Measurements from ENCODE around the gene CPEB3. TPM values are rescaled to one million over a fixed set of nuclear protein-coding genes. Genes with fewer than 3 reads are reported as not detected.

The CPEB3 gene
- total and polyA plus RNA-seq, 9 of the 15 experiments (the other 6 are each of a cell fraction or from before 2014, with no cell fraction given): 0.15 to 1.2 (median 0.51) TPM

DNA sequence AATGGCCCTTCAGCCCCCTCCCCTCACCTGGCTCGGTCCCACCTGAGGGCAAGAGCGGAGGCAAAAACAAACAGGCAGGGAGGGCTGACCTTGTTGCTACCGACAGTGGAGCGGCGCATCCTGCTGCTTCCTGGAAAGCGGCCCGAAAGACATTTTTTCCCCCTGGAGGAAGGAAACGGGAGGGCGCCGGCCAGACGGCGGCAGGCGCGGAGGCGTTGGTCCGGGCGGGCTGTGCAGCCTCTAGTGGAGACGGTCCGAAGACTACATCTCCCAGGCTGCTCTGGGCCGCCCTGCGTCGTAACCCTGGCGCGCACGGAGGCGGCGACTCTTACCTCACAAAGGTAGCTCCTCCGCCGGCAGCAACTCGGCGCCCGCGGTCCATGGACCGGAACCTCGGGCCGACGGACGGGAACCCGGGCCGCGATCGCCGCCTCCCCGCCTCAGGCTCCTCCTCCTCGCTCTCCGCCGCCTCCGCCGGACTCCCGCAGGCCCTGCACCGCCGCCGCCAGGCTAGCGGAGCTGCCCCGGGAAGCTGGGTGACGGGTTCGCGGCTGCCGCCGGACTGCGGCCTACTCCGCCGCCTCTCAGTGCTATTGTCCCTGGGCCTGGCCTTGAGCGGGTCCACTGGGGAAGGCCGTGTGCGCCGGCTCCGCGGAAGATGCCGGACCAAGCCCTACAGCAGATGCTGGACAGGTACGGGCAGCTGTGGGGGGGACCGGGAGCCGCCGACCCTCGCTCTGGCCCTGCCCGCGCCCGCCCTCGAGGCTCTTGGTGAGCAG, at the start of gene CPEB3, which contains the start of gene MARCHF5 (continued):
- 0 out of 2 replicates have a peak, but pooled peaks have one; percentile 28 for TF ChIP-seq RBM14 (IDR thresholded peaks at IDR 0.05; ENCODE audit: borderline replicate concordance, insufficient read depth, low read depth, low read length)
- TF ChIP-seq, protein P1, sequence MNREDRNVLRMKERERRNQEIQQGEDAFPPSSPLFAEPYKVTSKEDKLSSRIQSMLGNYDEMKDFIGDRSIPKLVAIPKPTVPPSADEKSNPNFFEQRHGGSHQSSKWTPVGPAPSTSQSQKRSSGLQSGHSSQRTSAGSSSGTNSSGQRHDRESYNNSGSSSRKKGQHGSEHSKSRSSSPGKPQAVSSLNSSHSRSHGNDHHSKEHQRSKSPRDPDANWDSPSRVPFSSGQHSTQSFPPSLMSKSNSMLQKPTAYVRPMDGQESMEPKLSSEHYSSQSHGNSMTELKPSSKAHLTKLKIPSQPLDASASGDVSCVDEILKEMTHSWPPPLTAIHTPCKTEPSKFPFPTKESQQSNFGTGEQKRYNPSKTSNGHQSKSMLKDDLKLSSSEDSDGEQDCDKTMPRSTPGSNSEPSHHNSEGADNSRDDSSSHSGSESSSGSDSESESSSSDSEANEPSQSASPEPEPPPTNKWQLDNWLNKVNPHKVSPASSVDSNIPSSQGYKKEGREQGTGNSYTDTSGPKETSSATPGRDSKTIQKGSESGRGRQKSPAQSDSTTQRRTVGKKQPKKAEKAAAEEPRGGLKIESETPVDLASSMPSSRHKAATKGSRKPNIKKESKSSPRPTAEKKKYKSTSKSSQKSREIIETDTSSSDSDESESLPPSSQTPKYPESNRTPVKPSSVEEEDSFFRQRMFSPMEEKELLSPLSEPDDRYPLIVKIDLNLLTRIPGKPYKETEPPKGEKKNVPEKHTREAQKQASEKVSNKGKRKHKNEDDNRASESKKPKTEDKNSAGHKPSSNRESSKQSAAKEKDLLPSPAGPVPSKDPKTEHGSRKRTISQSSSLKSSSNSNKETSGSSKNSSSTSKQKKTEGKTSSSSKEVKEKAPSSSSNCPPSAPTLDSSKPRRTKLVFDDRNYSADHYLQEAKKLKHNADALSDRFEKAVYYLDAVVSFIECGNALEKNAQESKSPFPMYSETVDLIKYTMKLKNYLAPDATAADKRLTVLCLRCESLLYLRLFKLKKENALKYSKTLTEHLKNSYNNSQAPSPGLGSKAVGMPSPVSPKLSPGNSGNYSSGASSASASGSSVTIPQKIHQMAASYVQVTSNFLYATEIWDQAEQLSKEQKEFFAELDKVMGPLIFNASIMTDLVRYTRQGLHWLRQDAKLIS (CRISPR knock-in tag; IDR thresholded peaks at IDR 0.05): no peak; the same call in 1 of the 2 replicates
- TF ChIP-seq, protein P2, sequence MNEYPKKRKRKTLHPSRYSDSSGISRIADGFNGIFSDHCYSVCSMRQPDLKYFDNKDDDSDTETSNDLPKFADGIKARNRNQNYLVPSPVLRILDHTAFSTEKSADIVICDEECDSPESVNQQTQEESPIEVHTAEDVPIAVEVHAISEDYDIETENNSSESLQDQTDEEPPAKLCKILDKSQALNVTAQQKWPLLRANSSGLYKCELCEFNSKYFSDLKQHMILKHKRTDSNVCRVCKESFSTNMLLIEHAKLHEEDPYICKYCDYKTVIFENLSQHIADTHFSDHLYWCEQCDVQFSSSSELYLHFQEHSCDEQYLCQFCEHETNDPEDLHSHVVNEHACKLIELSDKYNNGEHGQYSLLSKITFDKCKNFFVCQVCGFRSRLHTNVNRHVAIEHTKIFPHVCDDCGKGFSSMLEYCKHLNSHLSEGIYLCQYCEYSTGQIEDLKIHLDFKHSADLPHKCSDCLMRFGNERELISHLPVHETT (CRISPR knock-in tag; conservative IDR thresholded peaks at IDR 0.05 in 1 of 2, IDR thresholded peaks at IDR 0.05 in 1 of 2): peak in 1 of 2 experiments; percentile 84; a peak in 2 of 4 replicates

Measured in K562 (cell line).